ENCODE measurements around the gene RHOG.

GRCh38 chr11:3834664-3835461 is 5.9 kb downstream of the RHOG start:
- TF ChIP-seq CTCF (IDR thresholded peaks at IDR 0.05) (no peak), SMC3 (IDR thresholded peaks at IDR 0.05) (no peak), ESRRA (IDR thresholded peaks at IDR 0.05; ENCODE audit: borderline replicate concordance, low read length) (no peak), RCOR1 (IDR thresholded peaks at IDR 0.05; ENCODE audit: low read depth, low read length) (no peak), KDM1A (IDR thresholded peaks at IDR 0.05; ENCODE audit: low read depth) (no peak), EP300 (IDR thresholded peaks at IDR 0.05) (no peak)
- TF ChIP-seq, protein P1, sequence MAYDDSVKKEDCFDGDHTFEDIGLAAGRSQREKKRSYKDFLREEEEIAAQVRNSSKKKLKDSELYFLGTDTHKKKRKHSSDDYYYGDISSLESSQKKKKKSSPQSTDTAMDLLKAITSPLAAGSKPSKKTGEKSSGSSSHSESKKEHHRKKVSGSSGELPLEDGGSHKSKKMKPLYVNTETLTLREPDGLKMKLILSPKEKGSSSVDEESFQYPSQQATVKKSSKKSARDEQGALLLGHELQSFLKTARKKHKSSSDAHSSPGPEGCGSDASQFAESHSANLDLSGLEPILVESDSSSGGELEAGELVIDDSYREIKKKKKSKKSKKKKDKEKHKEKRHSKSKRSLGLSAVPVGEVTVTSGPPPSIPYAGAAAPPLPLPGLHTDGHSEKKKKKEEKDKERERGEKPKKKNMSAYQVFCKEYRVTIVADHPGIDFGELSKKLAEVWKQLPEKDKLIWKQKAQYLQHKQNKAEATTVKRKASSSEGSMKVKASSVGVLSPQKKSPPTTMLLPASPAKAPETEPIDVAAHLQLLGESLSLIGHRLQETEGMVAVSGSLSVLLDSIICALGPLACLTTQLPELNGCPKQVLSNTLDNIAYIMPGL (CRISPR knock-in tag; IDR thresholded peaks at IDR 0.05; ENCODE audit: borderline replicate concordance): no peak
- TF ChIP-seq, protein P2, sequence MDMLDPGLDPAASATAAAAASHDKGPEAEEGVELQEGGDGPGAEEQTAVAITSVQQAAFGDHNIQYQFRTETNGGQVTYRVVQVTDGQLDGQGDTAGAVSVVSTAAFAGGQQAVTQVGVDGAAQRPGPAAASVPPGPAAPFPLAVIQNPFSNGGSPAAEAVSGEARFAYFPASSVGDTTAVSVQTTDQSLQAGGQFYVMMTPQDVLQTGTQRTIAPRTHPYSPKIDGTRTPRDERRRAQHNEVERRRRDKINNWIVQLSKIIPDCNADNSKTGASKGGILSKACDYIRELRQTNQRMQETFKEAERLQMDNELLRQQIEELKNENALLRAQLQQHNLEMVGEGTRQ (IDR thresholded peaks at IDR 0.05): no peak
